HG02763 (cell line): ENCODE data around the gene TEKTIP1.
"Not testable (repeated sequence)": the region's sequence is repeated elsewhere in the genome, so short reads cannot be mapped to it uniquely, and the experiment has no call there.

Experiments
- ATAC-seq: cut with Tn5 transposase; IDR thresholded peaks from one replicate; pipeline ENCODE4 v1.9.1; 2021; ENCODE audit warnings: mild to moderate bottlenecking, moderate library complexity; ENCODE audit not compliant: unreplicated experiment

TEKTIP1 gene

DNA sequence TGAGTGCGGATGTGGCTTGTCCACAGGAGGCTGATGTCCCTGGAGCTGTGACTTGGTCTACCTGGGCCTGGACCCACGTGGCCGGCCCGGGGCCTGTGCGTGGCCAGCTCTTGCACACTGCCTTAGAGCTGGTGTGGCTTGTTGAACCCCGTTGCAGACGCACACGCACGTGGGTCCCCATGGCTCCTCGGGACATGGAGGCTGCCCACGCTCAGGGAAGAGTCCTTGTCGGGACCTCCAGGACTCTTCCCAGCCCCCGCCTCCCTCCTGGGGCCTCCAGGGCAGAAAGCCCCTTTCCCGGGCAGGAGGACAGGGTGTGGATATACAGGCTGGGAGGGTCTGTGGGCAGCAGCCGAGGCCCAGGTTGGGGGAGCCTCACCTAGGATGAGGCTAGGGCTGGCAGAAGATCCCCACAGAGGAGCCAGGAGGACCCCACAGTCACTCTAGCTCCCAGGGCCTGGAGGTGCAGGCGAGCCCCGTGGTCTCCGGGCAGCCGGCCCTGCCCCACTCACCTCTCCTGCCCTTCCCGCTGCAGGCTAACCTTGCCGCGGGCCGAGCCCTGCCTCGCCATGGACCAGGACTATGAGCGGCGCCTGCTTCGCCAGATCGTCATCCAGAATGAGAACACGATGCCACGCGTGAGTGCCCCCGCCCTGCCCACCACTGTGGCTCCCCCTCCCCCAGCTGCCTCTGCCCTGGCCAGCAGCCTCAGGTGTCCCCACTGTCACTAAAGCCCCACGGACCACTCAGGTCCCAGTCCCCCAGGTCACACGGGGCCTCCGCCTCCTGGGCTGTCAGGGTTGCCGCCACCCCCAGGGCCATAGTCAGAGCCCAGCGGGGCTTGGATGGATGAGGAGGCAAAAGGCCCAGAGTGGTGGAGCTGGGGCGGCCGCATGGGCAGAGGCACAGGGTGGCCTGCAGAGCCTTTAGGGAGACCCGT lies 16.3 kb upstream of the TEKTIP1 start:
- ATAC-seq: no peak

DNA sequence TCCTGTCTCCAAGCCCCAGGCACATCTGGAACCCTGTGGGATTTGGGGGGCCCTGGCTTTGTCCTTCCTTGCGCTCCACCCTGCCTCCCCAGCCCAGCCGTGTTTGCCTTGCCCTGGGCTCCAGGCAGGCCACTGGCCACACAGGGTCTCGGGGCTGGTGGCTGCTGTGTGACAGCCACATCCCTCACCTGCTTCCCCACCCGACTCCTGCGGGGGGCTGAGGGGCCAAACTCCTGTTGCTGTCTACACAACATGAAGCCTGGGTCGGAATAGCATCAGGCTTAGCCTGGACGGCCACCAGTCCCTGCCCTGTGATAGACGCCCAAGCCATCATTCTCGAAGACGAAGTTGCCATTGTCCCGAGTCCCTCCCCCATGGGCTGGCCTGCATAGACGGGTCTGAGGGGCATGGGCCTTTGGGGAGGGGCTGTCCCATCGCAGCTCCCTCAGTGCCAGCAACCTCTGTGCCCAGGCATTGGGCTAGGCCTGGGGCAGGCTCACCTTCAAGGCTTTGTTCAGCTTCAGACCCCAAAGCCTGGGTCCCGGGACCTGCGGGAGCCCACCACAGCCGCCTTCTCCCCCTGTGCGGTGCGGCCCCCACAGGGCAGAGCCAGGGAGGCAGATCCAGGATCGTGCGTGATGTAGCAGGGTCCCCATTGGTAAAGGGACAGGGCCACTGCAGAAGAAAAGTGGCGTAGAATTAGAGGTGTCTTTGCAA lies 15.5 kb upstream of the TEKTIP1 start:
- no peak for ATAC-seq

DNA sequence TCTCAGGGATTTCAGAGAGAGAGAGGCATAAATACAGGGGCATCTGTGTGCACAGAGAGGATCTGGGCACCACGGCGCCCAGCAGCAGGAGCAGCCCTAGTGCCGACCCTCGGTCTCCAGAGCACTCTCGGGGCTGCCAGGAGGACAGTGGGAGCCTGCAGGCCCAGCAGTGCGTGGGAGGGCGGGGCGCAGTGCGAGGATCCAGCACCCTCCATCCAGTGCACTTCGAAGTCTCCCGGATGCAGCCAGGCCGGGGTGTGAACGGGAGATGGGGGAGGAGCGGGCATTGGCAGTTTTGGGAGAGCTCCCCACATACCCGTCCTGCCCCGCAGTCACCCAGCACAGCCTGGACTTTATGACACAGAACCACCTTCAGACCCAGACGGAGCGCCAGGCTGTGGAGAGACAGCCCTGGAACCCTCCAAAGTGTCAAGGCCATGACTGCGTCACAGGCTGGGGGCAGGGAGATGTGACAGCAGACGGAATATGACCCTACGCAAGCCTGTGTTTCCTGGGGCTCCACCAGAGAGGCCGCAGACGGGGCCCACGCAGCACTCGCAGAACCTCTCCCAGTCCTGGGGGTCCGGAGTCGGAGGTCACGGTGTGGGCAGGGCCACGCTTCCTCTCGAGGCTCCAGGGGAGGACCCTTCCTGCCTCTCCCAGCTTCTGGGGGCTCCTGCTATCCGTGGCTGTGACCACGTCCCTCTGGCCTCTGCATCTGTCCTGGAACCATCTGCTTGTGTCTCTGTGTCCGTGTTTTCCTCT lies 14.7 kb upstream of the TEKTIP1 start:
- no peak for ATAC-seq

- no peak for ATAC-seq
These were observed 14.0 kb upstream of the TEKTIP1 start for GRCh38 chr19:3524904-3525451.

DNA sequence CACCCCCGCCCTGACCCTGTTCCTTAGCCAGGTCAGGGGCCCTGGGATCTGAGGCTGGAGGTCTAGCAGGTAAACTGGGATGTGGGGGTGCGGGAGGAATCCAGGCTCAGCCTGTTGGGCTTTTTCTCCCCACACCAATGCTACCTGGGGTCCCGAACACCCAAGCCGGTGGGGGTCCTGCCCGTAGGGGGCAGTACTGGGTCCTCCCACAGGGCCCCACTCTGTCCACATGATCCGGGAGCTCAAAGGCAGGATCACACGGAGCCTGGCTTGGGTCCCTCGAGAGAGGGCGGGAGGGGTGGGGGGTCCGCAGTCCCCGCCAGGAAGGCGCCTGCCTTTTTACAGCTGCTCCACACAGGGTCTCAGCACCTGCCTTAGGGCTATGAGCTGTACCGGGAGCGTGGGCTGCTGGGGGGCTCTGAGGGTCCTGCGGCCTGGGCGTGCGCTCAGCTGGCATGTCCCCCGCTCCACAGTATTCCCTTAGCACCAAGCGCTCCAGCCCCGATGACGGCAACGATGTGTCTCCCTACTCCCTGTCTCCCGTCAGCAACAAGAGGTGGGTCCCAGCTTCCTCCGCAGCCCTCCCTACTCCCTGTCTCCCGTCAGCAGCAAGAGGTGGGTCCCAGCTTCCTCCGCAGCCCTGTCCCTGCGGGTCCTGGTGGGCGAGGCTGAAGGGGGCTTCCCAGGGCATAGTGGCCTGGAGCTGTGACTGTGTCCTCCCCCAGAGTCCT lies 12.3 kb upstream of the TEKTIP1 start:
- ATAC-seq: no peak

GRCh38 chr19:3527238-3527910 lies 11.6 kb upstream of the TEKTIP1 start:
- no peak for ATAC-seq

DNA sequence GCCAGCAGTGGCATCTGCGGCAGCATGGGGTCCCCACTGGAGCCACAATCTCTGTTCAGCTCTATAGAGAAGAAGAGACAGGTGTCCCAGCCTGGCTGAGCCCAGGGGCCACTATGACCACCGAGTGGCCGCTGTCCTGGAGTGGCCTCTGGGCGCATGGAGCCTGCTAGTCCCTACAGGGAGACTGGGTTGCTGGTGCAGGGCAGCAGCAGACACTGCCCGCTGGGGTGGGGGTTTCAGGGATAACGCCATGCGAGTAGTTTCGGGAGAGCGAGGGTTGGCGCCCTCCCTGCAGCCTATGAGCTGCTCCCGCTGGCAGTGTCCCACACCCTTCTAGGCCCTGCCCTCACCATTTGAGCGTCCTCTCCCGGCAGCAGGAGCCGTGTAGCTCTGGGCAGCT lies 10.9 kb upstream of the TEKTIP1 start:
- no peak for ATAC-seq

GRCh38 chr19:3528539-3529211 lies 10.3 kb upstream of the TEKTIP1 start:
- ATAC-seq: no peak

- not testable (repeated sequence) for ATAC-seq
These were observed 9.7 kb upstream of the TEKTIP1 start for GRCh38 chr19:3529299-3529698.

DNA sequence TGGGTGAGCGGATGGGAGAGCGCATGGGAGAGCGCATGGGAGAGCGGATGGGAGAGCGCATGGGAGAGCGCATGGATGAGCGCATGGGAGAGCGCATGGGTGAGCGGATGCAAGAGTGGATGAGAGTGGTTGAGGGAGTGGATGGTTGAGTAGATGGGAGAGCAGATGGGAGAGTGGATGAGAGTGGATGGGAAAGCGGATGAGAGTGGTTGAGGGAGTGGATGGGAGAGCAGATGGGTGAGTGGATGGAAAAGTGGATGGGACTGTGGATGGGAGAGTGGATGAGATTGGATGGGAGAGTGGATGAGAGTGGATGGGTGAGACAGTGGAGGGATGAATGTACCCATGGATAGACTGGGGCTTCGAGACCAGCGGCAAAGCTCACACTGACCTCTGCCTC lies 8.6 kb upstream of the TEKTIP1 start:
- no peak for ATAC-seq

- ATAC-seq: no peak
These were observed 7.3 kb upstream of the TEKTIP1 start for GRCh38 chr19:3531716-3532115.

- ATAC-seq: no peak
These were observed 6.7 kb upstream of the TEKTIP1 start for GRCh38 chr19:3532154-3532786.

GRCh38 chr19:3533033-3533432 lies 5.9 kb upstream of the TEKTIP1 start:
- no peak for ATAC-seq

- ATAC-seq: no peak
These were observed 5.3 kb upstream of the TEKTIP1 start for GRCh38 chr19:3533563-3534216.

DNA sequence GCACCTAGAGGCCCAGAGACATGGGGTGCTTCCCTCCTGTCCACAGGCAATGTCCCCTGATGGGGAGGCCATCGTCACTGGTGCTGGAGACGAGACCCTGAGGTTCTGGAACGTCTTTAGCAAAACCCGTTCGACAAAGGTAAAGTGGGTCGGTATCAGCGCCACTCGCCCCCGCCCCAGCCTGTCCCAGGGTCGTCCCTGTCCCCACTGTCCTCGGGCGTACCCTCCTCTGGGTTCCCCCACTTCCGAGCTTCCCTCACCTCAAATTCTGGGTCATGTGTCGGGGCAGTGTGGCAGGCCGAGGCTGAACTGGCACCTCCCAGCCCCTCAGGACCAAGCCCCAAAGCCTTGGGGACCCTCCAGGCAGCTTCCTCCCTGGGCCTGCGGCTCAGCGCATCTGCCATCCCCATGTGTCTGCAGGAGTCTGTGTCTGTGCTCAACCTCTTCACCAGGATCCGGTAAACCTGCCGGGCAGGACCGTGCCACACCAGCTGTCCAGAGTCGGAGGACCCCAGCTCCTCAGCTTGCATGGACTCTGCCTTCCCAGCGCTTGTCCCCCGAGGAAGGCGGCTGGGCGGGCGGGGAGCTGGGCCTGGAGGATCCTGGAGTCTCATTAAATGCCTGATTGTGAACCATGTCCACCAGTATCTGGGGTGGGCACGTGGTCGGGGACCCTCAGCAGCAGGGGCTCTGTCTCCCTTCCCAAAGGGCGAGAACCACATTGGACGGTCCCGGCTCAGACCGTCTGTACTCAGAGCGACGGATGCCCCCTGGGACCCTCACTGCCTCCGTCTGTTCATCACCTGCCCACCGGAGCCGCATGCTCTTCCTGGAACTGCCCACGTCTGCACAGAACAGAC lies 4.4 kb upstream of the TEKTIP1 start:
- no peak for ATAC-seq

GRCh38 chr19:3535235-3535535 lies 3.8 kb upstream of the TEKTIP1 start:
- ATAC-seq: no peak

GRCh38 chr19:3535563-3535965 lies 3.4 kb upstream of the TEKTIP1 start:
- ATAC-seq: no peak

GRCh38 chr19:3535981-3536380 lies 3.0 kb upstream of the TEKTIP1 start:
- ATAC-seq: no peak
